COLO668 (cell line): ENCODE results near the gene SLC22A23.

Experiments
- DNase-seq: peaks from one replicate; lab custom pipeline; 2025; ENCODE audit not compliant: unreplicated experiment; lab: John Stamatoyannopoulos, UW

SLC22A23 gene

GRCh38 chr6:3339811-3340210 is 117.0 kb downstream of the SLC22A23 start:
- DNase-seq, result no peak

GRCh38 chr6:3337521-3338350 is 119.1 kb downstream of the SLC22A23 start:
- peak; percentile 5 for DNase-seq

GRCh38 chr6:3336859-3337515 is 119.9 kb downstream of the SLC22A23 start:
- DNase-seq, result no peak

- DNase-seq, result no peak
These were observed 120.6 kb downstream of the SLC22A23 start for GRCh38 chr6:3336066-3336786.

- DNase-seq, result no peak
These were observed 121.7 kb downstream of the SLC22A23 start for GRCh38 chr6:3335169-3335568.

- DNase-seq, result no peak
These were observed 122.3 kb downstream of the SLC22A23 start for GRCh38 chr6:3334555-3334954.

GRCh38 chr6:3333263-3333662 is 123.6 kb downstream of the SLC22A23 start:
- no peak for DNase-seq

GRCh38 chr6:3331971-3332370 is 124.9 kb downstream of the SLC22A23 start:
- no peak for DNase-seq

- DNase-seq, result no peak
These were observed 125.4 kb downstream of the SLC22A23 start for GRCh38 chr6:3331494-3331893.

GRCh38 chr6:3330199-3330598 is 126.7 kb downstream of the SLC22A23 start:
- DNase-seq, result no peak

- no peak for DNase-seq
These were observed 127.3 kb downstream of the SLC22A23 start for GRCh38 chr6:3329393-3330051.

GRCh38 chr6:3328796-3329195 is 128.1 kb downstream of the SLC22A23 start:
- no peak for DNase-seq

GRCh38 chr6:3328145-3328544 is 128.7 kb downstream of the SLC22A23 start:
- DNase-seq, result no peak

- DNase-seq, result no peak
These were observed 129.4 kb downstream of the SLC22A23 start for GRCh38 chr6:3327403-3327802.

- no peak for DNase-seq
These were observed 129.9 kb downstream of the SLC22A23 start for GRCh38 chr6:3326981-3327380.

- DNase-seq, result no peak
These were observed 130.5 kb downstream of the SLC22A23 start for GRCh38 chr6:3326184-3326971.

- DNase-seq, result no peak
These were observed 131.6 kb downstream of the SLC22A23 start for GRCh38 chr6:3325210-3325609.

- DNase-seq, result no peak
These were observed 132.4 kb downstream of the SLC22A23 start for GRCh38 chr6:3324262-3324942.

GRCh38 chr6:3323696-3324261 is 133.1 kb downstream of the SLC22A23 start:
- no peak for DNase-seq

GRCh38 chr6:3323148-3323547 is 133.7 kb downstream of the SLC22A23 start:
- DNase-seq, result no peak
